ENCODE measurements around the gene PHACTR3.

The PHACTR3 gene

DNA sequence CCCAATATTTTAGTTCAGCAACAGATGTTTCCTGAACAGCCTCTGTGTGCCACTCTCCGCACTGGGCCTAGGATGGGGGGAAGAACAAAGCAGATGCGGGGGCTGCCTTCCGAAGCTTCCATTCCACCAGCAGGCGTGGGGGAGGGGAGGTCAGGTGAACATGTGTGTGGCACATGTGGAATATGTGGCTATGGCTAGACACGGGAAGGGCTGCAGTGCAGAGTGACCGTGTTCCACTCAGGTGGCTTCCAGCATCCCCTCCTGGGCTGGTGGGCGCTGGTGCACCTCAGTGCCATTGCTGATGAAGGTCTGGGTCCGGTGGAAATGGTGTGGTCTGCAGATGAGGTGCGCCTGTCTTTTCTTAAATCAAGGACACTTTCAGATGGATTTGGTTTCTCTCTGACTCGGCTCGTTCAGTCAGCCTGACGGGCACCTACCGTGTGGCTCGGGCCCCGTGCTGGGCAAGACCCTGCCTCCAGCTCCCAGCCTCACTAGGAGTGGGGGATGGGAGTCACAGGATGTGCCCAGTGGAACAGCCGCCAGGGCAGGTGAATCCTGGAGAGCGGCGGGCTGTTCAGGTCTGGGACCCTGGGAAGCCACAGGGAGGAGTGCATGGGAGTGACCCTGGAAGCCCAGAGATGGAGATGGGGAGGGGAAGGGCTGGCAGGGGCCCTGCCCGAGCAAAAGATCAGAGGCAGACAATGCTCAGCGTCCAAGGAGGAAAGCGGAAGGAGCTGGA lies 218.1 kb downstream of the PHACTR3 start:
- TF ChIP-seq, protein P1, sequence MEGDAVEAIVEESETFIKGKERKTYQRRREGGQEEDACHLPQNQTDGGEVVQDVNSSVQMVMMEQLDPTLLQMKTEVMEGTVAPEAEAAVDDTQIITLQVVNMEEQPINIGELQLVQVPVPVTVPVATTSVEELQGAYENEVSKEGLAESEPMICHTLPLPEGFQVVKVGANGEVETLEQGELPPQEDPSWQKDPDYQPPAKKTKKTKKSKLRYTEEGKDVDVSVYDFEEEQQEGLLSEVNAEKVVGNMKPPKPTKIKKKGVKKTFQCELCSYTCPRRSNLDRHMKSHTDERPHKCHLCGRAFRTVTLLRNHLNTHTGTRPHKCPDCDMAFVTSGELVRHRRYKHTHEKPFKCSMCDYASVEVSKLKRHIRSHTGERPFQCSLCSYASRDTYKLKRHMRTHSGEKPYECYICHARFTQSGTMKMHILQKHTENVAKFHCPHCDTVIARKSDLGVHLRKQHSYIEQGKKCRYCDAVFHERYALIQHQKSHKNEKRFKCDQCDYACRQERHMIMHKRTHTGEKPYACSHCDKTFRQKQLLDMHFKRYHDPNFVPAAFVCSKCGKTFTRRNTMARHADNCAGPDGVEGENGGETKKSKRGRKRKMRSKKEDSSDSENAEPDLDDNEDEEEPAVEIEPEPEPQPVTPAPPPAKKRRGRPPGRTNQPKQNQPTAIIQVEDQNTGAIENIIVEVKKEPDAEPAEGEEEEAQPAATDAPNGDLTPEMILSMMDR (IDR thresholded peaks at IDR 0.05), result no peak
- no peak for TF ChIP-seq ZFX (IDR thresholded peaks at IDR 0.05; ENCODE audit: borderline replicate concordance)

DNA sequence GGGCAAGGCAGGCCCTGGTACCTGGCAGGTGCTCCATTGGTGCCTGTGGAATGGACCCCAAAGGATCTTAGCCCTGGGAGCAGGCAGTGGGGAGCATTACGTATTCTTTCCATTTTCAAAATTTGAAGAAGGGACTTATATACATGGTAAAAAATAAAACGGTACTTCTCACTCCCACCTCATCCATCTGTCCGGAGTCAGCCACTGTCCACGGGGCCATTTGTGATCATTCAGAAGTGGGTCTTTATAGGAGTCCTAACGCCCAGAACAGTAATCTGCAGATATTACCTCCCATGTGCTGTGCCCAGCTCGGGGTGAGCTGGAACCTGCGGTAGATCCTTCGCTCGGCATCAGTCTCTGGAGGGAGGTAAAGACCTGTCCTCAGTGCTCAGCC lies 218.7 kb downstream of the PHACTR3 start:
- H3K27ac ChIP-seq, result no peak overlapping the region
- TF ChIP-seq, protein P1 (IDR thresholded peaks at IDR 0.05), result no peak
- no peak for TF ChIP-seq ZFX (IDR thresholded peaks at IDR 0.05; ENCODE audit: borderline replicate concordance)

More for the DNA sequence above, 218.1 kb downstream of the PHACTR3 start:
- no peak overlapping the region for H3K27ac ChIP-seq

DNA sequence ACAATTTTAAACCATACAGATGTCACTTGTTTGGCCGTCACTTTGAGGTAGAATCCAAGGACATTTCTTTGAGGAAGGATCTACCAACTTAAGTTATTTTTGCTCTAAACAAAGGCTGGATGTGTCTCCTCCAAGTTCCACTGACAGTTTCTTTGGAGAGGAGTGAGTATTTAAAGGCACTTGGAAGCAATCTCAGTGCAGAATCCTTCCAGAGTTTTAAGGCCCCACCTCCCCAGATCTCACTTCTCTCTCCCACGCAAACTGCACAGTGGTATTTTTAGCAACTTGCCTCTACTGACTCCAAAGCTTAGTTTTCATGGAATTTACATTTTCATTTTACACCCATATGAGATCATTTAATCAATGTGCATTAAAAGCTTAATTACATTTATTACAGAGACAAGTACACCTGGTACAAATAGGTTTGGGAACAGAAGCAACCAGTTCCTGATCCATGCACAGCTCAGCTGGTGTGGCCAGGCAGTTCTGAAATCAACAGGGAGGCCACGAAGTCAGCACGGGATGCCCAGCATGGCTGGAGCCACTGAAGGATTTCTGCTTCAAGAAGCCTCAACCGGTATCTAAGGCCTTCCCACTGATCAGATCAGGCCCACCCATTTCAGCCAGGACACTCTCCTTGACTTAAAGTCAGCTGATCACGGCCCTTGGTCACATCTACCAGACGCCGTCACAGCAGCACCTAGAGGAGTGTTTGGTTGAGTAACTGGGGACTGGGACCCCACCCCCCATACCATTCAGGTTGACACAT lies 219.3 kb downstream of the PHACTR3 start:
- no peak overlapping the region for H3K27ac ChIP-seq
- TF ChIP-seq ZFX (IDR thresholded peaks at IDR 0.05; ENCODE audit: borderline replicate concordance), result no peak
- TF ChIP-seq, protein P1 (IDR thresholded peaks at IDR 0.05), result no peak

DNA sequence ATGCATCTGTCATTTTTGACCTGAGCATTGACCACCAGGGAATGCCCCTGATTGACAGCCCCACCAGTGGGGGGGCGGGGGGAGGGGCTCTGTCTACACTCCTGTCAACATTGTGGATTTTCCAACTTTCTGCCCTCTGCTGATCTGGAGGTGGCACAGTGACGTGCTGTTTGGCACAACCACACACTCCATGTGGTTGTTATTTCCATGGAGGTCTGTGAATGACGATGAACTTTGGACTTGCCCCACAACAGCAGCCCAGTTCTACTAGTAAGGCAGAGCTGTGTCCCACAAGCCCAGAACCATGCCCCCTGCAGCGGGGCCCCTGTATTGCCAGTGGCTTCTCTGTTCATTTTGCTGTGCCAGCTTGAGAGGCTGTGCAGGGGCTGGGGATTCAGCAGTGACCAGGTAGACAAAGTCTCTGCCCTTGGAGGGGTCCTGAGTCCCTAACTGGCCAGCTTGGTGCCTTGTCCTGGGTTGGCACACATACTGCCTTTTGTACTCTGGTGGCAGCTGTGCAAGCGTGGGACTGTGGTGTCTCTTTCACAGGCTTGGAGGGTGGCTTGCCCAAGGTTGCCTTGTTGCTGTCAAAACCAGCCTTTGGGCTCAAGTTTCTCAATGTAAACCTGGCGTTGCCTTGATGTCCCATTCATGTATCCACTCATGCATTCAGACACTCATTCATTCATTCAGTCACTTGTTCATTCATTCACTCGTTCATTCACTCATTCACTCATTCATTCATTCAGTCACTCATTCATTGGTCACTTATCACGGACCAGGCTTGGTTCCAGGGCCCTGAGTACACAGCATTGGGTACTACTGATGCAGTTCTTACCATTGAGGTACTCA lies 220.6 kb downstream of the PHACTR3 start:
- TF ChIP-seq, protein P1 (IDR thresholded peaks at IDR 0.05), result no peak
- no peak for TF ChIP-seq ZFX (IDR thresholded peaks at IDR 0.05; ENCODE audit: borderline replicate concordance)
- no peak overlapping the region for H3K27ac ChIP-seq

DNA sequence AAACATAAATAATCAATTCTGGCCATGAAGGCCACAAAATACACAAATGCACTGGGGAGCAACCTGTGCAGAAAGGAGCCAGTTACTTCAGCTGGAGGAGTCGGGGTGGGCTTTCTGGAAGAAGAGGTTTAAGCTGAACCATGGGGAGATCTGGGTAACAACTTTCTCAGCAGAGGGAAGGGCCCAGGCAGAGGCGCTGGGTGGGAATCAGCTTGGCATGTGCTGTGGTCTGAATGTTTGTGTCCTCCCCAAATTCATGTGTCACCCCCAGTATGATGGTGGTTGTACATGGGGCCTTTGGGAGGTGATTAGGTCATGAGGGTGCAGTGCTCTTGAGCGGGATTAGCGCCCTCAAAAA lies 221.2 kb downstream of the PHACTR3 start:
- H3K27ac ChIP-seq, result no peak overlapping the region
- TF ChIP-seq, protein P1 (IDR thresholded peaks at IDR 0.05), result no peak

DNA sequence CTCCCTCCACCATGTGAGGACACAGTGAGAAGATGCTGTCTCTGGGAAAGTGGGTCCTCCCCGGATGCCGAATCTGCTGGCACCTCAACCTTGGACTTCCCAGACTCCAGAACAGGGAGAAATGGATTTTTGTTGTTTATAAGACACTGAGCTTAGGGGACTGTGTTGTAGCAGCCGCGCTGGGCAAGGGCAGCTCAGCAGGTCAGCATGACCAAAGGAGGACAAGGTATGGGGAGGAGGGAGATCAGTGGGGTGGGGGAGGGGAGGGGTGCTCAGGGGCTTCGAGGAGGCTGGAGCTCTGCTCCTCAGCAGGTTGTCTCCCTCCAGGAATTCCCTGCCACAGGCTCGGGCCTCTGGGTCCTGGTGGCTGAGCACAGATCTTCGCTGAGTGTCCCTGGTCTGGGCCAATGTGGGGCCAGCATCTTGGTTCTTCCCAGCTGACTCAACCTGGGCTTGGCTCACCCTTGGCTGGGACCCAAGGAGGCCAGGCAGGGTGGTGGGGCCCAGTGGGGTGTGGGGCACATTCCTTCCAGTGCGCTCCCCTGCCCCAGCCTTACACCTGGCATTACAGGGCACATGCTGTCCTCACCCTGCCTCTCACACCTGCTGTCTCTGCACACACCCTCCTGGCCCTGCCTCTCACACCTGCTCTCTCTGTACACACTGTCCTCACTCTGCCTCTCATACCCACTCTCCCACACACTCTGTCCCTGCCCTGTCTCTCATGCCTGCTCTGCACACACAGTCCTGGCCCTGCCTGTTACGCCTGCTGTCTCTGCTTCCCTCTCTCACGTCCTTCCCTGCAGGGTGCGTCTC lies 221.8 kb downstream of the PHACTR3 start:
- TF ChIP-seq ZFX (IDR thresholded peaks at IDR 0.05; ENCODE audit: borderline replicate concordance), result no peak
- TF ChIP-seq, protein P1 (IDR thresholded peaks at IDR 0.05), result no peak
- H3K27ac ChIP-seq, result no peak overlapping the region
